T-helper 9 cell (primary cell): Measurements from ENCODE around the gene RABAC1.
A peak's percentile ranks its signal among the peaks of the same experiment; 100 is the strongest.
"Not testable (repeated sequence)": the region's sequence is repeated elsewhere in the genome, so short reads cannot be mapped to it uniquely, and the experiment has no call there.

Experiments
- DNase-seq: peaks from one replicate; pipeline ENCODE4 v3.0.0-alpha.2; 2020

The RABAC1 gene

GRCh38 chr19:41927497-41928192 lies 31.5 kb downstream of the RABAC1 start:
- DNase-seq: peak; percentile 35

- no peak for DNase-seq
Observed at GRCh38 chr19:41926763-41927496, 32.2 kb downstream of the RABAC1 start.

GRCh38 chr19:41926028-41926762 lies 32.9 kb downstream of the RABAC1 start:
- DNase-seq: no peak

- DNase-seq: no peak
Observed at GRCh38 chr19:41925208-41926003, 33.7 kb downstream of the RABAC1 start.

GRCh38 chr19:41924151-41925145 lies 34.7 kb downstream of the RABAC1 start:
- DNase-seq: no peak

- DNase-seq: no peak
Observed at GRCh38 chr19:41923045-41923788, 35.9 kb downstream of the RABAC1 start.

- no peak for DNase-seq
Observed at GRCh38 chr19:41922585-41922984, 36.5 kb downstream of the RABAC1 start.

- no peak for DNase-seq
Observed at GRCh38 chr19:41921577-41922576, 37.2 kb downstream of the RABAC1 start.

GRCh38 chr19:41920882-41921576 lies 38.1 kb downstream of the RABAC1 start:
- no peak for DNase-seq

- DNase-seq: no peak
Observed at GRCh38 chr19:41919948-41920712, 39.0 kb downstream of the RABAC1 start.

- no peak for DNase-seq
Observed at GRCh38 chr19:41918653-41919244, 40.4 kb downstream of the RABAC1 start.

- no peak for DNase-seq
Observed at GRCh38 chr19:41918095-41918494, 41.0 kb downstream of the RABAC1 start.

- DNase-seq: no peak
Observed at GRCh38 chr19:41917676-41918075, 41.4 kb downstream of the RABAC1 start.

- DNase-seq: no peak
Observed at GRCh38 chr19:41915776-41916414, 43.2 kb downstream of the RABAC1 start.

- DNase-seq: no peak
Observed at GRCh38 chr19:41915021-41915775, 43.9 kb downstream of the RABAC1 start.

GRCh38 chr19:41914424-41914834 lies 44.7 kb downstream of the RABAC1 start:
- DNase-seq: not testable (repeated sequence)
